Activated CD8-positive, alpha-beta memory T cell treated with anti-CD3 and anti-CD28 coated beads, Interleukin-2, amount 50 U/mL, for 1 hour (primary cell): ENCODE data around the gene SELPLG.
"Not testable (repeated sequence)": the region's sequence is repeated elsewhere in the genome, so short reads cannot be mapped to it uniquely, and the experiment has no call there.

Experiments used
- DNase-seq: peaks from one replicate; pipeline ENCODE4 v3.0.0-alpha.2; 2020; ENCODE audit errors: extremely low read depth

Gene SELPLG

GRCh38 chr12:108655812-108656175 is 22.1 kb upstream of the SELPLG start:
- not testable (repeated sequence) for DNase-seq

- DNase-seq: not testable (repeated sequence)
These were observed 20.9 kb upstream of the SELPLG start for GRCh38 chr12:108654622-108655021.

- DNase-seq: no peak
These were observed 20.2 kb upstream of the SELPLG start for GRCh38 chr12:108653922-108654321.

- DNase-seq: no peak
These were observed 19.4 kb upstream of the SELPLG start for GRCh38 chr12:108653082-108653516.

- no peak for DNase-seq
These were observed 16.4 kb upstream of the SELPLG start for GRCh38 chr12:108650083-108650482.

- DNase-seq: no peak
These were observed 16.0 kb upstream of the SELPLG start for GRCh38 chr12:108649669-108650068.

- DNase-seq: no peak
These were observed 15.4 kb upstream of the SELPLG start for GRCh38 chr12:108649126-108649525.

GRCh38 chr12:108648371-108648770 is 14.7 kb upstream of the SELPLG start:
- DNase-seq: no peak

GRCh38 chr12:108647585-108648287 is 14.0 kb upstream of the SELPLG start:
- DNase-seq: no peak

- no peak for DNase-seq
These were observed 13.2 kb upstream of the SELPLG start for GRCh38 chr12:108646600-108647579.

- DNase-seq: no peak
These were observed 12.2 kb upstream of the SELPLG start for GRCh38 chr12:108645686-108646599.

- DNase-seq: no peak
These were observed 11.1 kb upstream of the SELPLG start for GRCh38 chr12:108644811-108645120.

- DNase-seq: no peak
These were observed 10.5 kb upstream of the SELPLG start for GRCh38 chr12:108643941-108644810.

- DNase-seq: no peak
These were observed 9.4 kb upstream of the SELPLG start for GRCh38 chr12:108642899-108643654.

- DNase-seq: no peak
These were observed 8.7 kb upstream of the SELPLG start for GRCh38 chr12:108642269-108642870.

- DNase-seq: no peak
These were observed 8.0 kb upstream of the SELPLG start for GRCh38 chr12:108641446-108642268.

- DNase-seq: no peak
These were observed 7.2 kb upstream of the SELPLG start for GRCh38 chr12:108640802-108641445.
